DMS114 treated with DMSO at 0.1 percent for 48 hours (cell line): ENCODE results near the gene SAXO1.

Experiments
- DNase-seq: peaks from one replicate; lab custom pipeline; 2025; ENCODE audit not compliant: unreplicated experiment; lab: John Stamatoyannopoulos, UW

The SAXO1 gene

DNA sequence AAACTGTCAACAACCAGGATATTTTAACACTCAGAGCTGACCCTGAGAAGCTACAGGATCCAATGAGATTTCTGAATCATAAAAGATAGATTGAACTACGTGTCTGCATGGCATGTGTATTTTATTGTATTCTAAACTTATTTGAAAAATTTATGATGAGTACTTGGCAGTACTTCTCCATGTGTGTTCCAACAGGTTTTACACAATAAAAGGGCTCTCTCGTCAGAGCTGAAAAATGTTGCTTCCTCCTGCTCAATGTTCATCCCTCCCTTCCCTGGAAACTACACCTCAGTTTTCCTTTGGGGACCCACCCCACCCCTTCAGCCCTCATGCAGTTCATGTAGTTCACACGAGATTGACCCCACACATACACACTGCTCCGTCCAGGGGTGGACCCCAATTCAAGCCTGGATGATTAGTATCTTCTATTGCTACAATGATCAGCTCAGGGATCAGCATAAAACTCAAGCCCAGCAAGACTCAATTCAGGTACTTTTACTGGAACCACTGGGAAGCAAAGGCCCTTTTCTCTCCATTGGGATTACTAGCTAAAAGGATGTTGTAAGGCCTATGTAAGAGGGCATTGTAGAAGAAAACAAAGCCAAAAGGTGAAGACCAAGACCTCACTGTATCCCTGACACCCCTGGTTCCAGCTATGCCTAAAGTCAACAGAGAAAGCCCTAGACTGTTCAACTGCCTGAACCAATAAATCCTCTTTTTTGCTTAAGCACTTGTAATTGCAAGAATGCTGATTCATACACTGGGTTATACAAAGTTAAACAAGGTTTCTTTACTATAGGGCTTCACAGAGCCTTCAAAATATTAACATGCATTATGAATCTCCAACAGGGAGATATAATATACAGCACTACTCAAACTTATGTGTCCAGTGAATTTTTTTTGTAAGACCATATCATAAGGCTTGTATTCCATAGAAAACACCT is 112.6 kb downstream of the SAXO1 start:
- DNase-seq, result no peak

DNA sequence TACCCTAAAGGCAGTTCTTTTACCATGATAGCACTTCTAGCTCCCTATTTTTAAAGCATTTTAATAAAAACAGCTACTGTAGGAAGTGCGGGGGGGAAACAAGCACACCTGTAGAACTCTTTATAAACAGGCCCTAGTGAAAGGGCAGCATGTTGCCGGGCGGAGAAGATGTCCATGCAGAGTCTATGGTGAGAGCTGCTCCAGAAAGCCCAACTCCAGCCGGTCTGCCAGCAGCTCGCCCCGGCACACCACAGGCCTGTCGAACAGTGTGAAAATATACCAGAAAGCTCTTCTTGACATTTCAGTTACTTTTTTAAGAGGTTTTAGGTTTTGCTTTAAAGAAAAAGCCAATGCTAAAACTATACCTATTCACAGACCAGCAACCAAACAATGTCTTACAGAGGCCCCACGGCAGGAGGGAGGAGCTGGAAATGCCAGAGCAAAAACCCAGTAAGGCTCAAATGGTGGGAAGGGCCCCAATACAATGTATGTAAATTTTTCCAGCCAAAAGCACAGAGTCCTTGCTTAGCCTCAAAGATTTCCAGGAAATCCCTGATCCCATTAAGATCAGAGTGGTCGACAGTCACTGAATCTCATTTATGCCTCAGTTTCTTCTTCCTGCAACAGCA is 121.2 kb downstream of the SAXO1 start:
- DNase-seq, result no peak

DNA sequence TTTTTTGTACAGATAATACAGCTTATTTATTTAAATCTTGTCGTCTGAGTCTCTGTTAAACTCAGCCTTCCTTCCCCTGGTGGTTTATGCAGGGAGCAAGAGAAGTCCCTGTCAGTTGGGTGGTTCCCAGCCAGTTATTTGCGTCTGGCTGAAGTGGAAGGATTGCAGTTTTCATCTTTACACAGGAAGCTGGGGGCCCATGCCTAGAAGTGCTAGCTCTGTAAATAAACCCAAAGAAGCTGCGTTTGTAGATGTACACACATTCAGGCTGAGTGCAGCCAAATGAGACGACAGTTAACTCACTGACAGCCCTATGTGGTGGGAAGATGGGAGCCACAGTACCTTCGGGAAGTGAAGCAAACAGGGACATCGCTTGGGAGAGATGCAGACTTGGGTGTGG is 122.1 kb downstream of the SAXO1 start:
- DNase-seq, result no peak

DNA sequence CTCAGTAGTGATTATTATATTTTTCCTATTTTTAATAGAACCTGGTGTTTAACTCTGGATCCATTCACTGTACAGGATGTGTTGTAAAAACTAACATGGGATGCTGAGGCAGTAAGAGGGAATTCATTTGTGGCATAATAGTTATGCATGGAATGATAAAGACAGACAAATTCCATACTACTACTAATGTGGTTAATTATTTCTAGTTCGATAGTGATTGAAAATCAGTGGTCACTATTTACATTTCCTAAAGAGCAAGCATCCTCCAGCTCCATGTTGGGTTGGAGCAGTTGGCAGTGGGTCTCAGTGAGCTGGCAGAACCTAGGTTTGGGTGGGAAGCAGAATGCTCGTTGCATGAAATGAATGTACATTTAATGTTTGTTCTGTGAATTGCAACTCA is 122.6 kb downstream of the SAXO1 start:
- DNase-seq, result no peak

DNA sequence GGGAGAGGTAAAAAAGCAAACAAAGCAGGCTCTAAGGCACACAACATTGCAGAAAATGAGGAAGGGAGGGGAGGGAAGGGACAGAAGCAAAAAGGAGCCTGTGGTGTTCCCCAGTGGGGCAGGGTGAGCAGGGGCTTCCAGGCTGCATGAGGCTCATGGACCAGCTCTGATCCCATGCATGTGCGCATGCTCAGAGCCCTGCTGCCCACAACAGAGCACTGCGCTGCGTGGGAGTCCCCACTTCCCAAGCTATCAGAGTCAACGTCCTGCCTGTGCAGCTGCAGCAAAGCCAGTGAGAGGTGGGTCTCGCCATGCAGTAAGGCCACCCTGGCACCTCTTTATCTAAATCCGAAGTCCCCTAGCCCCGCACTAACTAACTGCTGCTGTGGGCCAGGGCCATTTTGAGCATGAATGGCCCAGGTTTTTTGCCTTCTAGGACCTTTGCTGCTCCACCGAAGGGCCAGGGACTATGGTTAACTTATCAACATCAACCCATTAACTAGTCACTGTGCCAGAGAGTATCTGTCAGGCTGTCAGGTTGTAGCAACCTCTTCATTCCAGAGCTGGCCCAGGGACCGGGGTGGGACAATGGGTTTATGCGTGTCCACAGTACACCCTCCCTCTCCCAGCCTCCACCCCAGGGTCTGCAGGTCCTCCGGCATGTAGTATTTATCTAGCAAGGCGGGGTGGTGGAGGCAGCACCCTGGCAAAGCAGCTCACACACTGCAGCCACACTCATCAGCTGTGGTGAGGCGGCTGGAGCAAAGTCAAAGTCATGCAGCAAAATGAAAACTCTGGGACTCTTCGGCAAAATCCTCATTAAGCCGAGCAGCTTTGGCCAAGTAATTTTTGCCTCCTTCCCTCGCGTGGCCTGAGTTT is 123.6 kb downstream of the SAXO1 start:
- no peak for DNase-seq

DNA sequence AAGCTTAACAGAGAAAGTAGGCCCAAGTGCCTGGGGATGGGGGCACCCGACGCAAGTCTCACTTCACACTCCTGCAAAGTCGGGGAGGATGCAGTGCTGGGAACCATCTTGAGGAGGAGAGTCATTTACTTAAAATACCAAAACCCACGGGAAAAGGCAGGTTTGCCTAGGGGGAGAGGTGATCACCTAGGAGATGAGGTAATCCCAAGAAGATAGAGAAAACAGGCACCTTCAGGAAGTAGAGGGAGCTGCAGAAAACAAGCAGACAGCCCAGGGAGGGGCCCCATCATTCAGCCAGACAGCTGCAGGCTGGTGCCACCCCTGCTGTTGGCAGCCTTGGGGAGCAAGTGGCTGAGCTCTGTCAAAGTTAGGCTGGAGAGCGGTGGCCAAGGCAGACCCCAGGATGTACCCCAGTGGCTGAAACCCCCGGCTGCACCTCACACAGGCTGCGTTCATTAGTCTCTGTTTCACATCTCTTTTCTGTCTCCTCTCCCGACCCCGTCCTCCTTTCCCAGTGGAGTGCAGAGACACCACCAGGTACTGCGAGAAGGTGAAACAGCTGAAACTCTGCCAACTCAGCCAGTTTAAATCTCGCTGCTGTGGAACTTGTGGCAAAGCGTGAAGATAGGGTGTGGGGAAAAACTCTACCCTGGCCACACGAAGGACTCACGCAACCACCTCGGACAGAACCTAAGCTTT is 124.9 kb downstream of the SAXO1 start:
- DNase-seq, result no peak

DNA sequence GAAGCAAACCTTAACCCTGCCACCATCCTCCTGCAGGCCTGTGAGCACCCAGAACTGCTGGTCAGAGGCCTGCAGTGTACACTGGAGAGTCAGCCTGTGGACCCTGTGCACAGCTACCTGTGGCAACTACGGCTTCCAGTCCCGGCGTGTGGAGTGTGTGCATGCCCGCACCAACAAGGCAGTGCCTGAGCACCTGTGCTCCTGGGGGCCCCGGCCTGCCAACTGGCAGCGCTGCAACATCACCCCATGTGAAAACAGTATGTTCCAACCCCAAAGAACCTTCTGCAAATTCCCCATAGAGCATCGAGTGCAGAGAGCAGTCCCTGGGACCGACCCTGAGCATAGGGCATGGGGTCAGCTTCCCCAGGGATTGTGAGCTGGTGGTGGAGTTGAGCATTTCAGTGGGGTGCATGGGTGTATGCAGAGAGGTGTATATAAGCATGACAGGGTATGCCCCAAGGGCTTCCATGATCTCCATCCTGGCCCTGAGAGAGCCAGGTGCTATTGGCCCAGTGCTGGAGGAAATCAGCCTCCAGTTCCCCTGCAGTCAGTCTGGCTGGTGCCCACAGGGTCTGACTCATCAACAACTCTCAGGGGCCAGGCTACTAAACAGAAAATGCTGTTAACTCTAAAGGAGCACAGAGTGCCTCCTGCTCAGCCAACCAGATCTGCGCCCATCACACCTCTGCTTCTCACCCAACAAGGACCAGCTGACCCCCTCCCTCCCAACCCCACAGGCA is 126.2 kb downstream of the SAXO1 start:
- DNase-seq, result no peak

DNA sequence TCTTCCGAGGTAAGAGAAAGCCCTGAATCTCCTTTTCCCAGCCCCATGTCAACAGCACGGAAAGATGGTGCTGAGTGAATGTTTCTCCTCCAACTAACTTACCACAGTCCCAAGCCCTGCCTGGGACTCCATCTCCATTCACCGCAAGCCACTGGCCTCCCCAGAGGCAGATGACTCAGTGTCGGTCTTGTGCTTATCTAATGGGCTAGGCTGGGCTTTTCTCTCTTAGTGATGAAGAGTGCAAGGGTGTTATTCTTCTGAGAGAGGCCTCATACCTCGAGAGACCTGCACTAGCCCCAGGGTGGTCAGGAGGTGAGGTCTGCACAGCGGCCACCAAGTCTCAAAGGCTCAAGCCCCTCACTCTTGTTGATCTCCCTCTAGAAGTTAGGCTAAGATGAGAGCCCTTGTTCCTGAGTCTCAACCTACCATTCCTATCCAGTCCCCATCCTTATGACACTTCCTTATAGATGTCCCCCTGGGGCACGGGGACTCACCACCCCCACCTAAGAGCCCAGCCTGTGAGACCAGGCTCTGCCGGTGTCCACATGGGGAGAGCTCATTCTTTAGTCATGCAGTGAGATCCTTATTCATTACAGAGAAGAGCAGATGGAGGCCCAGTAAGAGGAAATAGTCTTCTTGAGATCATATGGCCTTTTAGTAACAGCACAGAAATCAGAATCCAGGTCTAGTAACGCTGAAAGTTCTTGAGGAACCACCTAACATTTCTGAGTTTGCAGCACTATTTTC is 127.0 kb downstream of the SAXO1 start:
- no peak for DNase-seq

DNA sequence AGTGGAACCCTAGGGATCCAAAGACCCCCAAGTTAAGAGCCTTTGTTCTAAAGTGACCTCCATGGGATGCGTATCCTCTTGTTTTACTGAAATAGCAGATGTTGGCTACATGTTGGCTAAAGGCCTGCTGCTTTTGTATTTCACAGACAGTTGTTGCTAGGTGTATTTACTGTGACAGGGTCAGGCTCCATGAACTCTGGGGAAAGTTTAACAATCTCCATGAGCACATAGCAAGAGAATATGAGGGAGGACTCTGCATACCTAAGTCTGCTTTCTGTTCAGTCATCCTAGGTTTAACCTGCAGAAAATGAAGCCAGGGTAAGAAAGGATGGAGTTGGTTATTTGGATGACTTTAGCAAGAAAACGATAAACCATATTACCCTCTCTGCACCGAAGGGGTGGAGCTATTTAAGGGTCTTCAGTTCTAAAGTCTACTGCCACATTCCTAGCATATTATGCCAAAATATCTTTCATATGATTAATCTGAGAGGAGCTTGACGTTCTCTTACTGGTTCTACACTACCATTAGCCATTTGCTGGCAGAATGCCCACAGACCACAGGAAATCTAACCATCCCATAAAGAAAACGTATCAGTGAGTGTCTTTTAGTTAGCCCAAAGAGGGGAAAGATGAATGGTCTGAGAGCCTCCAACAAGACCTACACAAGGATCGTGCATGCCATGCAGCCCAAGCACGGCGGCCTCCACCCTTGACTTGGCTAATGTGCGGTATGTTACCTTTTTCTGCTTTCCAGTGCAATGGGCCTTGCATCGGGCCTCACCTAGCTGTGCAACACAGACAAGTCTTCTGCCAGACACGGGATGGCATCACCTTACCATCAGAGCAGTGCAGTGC is 127.8 kb downstream of the SAXO1 start:
- no peak for DNase-seq

DNA sequence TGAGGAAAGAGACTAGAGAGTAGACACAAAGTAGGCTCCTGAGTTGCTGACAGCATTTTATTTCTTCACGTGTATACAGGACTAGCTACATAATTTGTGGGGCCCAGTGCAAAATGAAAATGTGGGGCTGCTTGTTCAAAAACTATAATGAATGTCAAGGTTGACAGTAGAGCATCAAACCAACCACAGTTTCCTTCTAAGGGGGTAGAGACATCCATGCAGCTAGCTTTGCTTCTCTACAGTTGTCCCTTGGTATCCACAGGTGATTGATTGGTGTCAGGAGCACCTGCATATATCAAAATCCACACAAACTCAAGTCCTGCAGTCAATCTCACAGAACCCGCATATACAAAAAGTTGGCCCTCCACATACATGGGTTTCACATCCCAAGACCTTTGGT is 129.6 kb downstream of the SAXO1 start:
- DNase-seq, result no peak

DNA sequence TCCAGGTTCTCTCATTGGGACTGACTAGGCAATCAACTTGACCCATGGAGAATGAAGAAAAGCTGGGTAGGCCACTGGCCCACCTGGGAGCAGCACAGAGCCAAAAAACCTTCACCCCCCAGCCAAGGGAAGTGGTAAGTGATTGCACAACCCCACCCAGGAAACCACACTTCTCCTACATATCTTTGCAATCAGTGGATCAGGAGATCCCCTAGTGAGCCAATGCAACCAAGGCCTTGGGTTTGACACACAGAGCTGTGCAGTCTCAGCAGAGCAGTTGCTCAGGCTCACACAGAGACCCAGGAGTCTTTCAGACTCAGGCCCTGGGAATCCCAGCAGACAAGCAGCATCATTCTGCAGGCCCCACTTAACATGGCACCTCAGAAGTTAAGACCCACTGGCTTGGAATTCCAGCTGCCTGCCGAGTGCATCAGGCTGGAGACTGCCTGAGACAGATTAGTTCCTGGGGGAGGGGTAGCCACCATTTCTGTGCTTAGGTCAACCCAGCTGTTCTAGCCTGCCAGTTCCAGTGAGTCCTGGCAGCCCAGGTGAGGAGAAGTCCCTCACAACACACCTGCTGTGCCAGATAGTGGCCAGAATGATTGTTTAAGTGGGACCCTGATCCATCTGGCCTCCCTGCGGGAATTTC is 136.4 kb downstream of the SAXO1 start:
- DNase-seq, result no peak

DNA sequence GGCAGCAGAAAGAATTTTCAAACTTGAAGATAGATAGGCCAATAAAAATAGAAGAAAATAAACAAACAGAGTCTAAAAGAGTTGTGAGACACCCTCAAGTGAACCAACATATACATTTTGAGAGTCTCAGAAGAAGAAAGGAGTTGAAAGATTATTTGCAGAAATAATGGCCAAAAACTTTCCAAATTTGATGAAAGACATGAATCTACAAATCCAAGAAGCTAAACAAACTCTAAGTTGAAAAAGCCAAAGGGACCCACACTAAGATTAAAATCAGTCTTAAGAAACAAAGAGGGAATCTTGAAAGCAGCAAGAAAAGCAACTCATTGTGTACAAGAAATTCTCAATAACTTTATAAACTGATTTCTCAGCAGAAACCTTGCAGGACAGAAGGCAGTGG is 137.0 kb downstream of the SAXO1 start:
- no peak for DNase-seq

DNA sequence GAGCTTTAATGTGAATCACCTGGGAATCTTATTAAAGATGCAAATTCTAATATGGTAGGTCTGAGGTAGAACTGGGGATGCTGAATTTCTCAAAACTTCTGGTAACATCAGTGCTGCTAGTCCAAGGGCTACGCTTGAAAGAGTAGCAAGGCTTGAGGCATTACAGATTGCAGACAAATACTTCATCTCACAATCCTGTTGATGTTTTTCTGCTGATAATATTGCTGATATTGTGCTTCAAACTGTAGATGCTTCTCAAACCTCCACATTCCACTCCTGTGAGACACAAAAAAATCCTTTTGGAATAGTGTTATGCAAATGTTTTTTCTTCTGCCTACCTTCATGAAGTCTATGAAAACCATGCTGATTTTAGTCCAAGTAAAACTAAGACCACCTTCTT is 139.5 kb downstream of the SAXO1 start:
- no peak for DNase-seq

DNA sequence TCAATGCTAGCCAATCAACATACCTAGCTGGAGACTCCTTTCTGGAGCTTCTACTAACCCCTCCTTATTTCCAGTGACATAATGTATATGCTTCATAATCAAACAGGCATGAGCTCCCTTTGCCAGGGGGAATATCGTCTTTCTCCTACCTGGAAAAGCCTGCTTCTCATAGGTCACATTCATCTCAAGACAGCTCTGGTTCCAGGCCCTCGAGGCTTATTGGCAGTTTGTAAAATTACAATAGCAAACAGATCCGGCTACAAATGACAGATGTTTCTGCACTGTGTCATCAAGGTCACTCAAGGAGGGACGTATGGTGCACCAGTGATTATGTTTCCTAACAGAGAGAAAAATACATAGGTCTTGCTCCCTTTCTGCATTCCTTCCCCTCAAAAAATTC is 140.0 kb downstream of the SAXO1 start:
- no peak for DNase-seq

DNA sequence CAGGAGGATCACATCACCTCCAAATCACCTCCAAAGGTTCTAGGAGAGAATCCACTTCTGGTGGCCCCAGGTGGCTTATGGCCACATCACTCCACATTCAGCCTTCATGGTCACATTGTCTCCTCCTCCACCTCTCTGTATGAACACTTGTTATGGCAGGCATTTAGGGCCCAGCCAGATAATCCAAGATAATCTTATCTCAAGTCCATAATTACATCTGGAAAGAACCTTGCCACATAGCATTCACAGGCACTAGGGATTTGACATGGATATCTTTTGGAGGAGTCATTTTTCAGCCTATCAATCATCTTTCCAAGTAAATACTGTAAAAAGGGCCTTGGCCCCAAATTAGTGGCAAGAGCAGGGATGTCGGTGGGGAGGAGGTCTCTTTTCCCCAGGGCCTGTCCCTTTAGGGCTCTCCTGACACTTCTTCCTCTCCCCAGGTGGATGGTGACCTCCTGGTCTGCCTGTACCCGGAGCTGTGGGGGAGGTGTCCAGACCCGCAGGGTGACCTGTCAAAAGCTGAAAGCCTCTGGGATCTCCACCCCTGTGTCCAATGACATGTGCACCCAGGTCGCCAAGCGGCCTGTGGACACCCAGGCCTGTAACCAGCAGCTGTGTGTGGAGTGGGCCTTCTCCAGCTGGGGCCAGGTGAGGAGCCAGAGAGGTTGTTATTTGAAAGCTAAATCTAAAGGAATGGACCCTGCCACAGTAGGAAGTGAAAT is 140.9 kb downstream of the SAXO1 start:
- DNase-seq, result no peak

DNA sequence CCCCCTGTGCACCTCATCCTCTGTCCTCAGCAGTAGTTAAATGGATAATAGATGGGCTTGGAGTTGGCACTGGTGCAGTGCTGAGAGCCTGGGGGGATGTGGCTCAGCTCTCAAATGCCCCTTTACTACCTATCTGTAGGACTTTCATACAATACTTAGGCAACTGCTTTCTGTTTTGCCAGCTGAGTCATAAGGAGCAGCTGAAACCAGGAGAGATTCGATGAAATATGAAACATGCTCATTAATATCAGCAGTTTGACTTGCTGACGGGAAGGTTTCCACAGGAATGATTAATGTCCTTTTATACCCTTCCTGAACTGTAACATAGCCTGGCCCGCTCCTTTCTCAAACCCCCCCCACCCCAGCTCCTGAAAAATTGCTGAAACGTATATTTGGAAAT is 142.6 kb downstream of the SAXO1 start:
- no peak for DNase-seq

DNA sequence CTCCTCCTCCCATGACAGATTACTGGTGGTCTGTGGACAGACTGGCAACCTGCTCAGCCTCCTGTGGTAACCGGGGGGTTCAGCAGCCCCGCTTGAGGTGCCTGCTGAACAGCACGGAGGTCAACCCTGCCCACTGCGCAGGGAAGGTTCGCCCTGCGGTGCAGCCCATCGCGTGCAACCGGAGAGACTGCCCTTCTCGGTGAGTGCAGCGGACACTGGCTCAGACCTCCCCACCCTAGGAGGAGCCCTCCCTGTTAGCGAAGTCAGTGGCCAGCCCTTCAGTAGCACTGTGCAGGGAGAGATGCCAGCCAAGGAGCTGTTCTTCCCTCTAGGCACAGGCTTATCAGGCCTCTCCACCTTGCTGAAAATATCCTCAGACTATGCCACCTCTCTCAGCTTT is 143.5 kb downstream of the SAXO1 start:
- DNase-seq, result no peak

DNA sequence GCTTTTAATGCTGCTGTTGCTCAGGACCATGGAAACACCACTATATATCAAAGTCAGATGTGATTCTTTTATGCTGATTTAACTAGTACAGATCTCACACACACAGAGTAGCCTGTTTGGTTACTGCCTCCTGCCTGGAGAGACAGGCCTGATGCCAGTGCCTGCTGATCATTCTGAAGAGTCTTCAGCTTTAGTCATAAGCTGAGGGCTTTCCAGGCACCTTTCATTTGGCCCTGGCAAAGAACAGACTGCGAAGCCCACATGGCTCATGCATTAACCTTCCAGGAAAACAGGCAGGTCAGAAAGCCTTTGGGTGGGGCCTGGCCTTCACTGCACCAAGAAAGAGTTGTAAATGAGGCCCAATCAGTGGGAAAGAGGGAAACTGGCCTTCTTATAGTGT is 144.7 kb downstream of the SAXO1 start:
- no peak for DNase-seq
